Measurements from ENCODE around the gene CLDN11.

The CLDN11 gene

DNA sequence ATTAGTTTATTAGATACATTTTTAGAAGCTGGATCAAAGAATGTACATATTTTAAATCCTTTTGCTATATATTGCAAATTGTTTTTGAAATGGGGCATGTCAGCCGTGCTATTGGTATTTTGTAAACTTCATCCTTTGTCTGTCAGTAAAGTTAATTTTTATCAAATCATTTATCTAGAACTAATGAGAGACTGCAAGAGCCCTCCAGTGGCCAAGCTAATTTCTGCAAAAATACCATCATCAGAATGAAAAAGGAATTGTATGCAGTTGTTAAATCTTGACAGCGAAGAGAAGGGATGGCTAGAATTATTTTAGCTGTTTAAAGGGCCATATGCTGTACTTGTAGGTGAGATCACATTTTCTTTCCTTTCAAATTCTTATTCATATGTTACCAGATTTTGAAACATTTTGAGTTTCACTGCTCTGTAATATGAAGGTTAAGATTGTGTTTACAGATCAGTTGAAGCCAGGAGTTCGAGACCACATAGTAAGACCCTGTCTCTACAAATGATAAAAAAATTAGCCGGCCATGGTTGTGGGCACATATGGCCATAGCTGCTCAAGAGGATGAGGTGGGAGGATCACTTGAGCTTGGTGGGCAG lies 8.1 kb upstream of the CLDN11 start:
- no peaks in the 10 kb centered on the region for H3K36me3 ChIP-seq (ENCODE audit: control insufficient read depth, insufficient read depth, low read length)
- no peak overlapping the region for H3K27ac ChIP-seq
- no peaks in the 10 kb centered on the region for H3K4me1 ChIP-seq
- no peak overlapping the region for H3K4me2 ChIP-seq (ENCODE audit: low read length)
- no peaks in the 10 kb centered on the region for H3K9me3 ChIP-seq (ENCODE audit: control insufficient read depth, low read length)
- no peak overlapping the region for H2AFZ ChIP-seq
- no peak overlapping the region for H3K9ac ChIP-seq
- no peaks in the 10 kb centered on the region for H3K79me2 ChIP-seq
- no peak overlapping the region for H3K4me3 ChIP-seq (ENCODE audit: low read depth, low read length)
- TF ChIP-seq, protein P1, sequence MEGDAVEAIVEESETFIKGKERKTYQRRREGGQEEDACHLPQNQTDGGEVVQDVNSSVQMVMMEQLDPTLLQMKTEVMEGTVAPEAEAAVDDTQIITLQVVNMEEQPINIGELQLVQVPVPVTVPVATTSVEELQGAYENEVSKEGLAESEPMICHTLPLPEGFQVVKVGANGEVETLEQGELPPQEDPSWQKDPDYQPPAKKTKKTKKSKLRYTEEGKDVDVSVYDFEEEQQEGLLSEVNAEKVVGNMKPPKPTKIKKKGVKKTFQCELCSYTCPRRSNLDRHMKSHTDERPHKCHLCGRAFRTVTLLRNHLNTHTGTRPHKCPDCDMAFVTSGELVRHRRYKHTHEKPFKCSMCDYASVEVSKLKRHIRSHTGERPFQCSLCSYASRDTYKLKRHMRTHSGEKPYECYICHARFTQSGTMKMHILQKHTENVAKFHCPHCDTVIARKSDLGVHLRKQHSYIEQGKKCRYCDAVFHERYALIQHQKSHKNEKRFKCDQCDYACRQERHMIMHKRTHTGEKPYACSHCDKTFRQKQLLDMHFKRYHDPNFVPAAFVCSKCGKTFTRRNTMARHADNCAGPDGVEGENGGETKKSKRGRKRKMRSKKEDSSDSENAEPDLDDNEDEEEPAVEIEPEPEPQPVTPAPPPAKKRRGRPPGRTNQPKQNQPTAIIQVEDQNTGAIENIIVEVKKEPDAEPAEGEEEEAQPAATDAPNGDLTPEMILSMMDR (IDR thresholded peaks at IDR 0.05), result peak; percentile 29
- no peaks in the 10 kb centered on the region for H3K27me3 ChIP-seq (ENCODE audit: control insufficient read depth, insufficient read depth, low read length)

GRCh38 chr3:170413291-170413690 lies 5.4 kb upstream of the CLDN11 start:
- Histone ChIP-seq H2AFZ (no peak overlapping the region), H3K27me3 (ENCODE audit: control insufficient read depth, insufficient read depth, low read length) (no peaks in the 10 kb centered on the region), H3K9me3 (ENCODE audit: control insufficient read depth, low read length) (no peaks in the 10 kb centered on the region), H3K4me3 (ENCODE audit: low read depth, low read length) (no peak overlapping the region), H3K4me2 (ENCODE audit: low read length) (no peak overlapping the region), H3K79me2 (no peaks in the 10 kb centered on the region), H3K9ac (no peak overlapping the region), H3K4me1 (peaks cover 1% of the 10 kb centered on the region), H3K36me3 (ENCODE audit: control insufficient read depth, insufficient read depth, low read length) (no peaks in the 10 kb centered on the region), H3K27ac (no peak overlapping the region)
- TF ChIP-seq, protein P1 (IDR thresholded peaks at IDR 0.05), result no peak

- Histone ChIP-seq H3K4me3 (ENCODE audit: low read depth, low read length) (no peak overlapping the region), H3K79me2 (no peaks in the 10 kb centered on the region), H3K27me3 (ENCODE audit: control insufficient read depth, insufficient read depth, low read length) (no peaks in the 10 kb centered on the region), H3K36me3 (ENCODE audit: control insufficient read depth, insufficient read depth, low read length) (no peaks in the 10 kb centered on the region), H3K4me1 (peaks cover 3% of the 10 kb centered on the region), H2AFZ (no peak overlapping the region), H3K9me3 (ENCODE audit: control insufficient read depth, low read length) (no peaks in the 10 kb centered on the region), H3K9ac (no peak overlapping the region), H3K27ac (no peak overlapping the region), H3K4me2 (ENCODE audit: low read length) (no peak overlapping the region)
- TF ChIP-seq, protein P1 (IDR thresholded peaks at IDR 0.05), result peak; percentile 94
These were observed 4.4 kb upstream of the CLDN11 start for GRCh38 chr3:170414202-170414663.

GRCh38 chr3:170417090-170417489 lies 1.6 kb upstream of the CLDN11 start:
- Histone ChIP-seq H3K9ac (no peak overlapping the region), H3K4me2 (ENCODE audit: low read length) (no peak overlapping the region), H3K9me3 (ENCODE audit: control insufficient read depth, low read length) (no peaks in the 10 kb centered on the region), H3K4me1 (peaks cover 4% of the 10 kb centered on the region), H3K79me2 (no peaks in the 10 kb centered on the region), H3K36me3 (ENCODE audit: control insufficient read depth, insufficient read depth, low read length) (no peaks in the 10 kb centered on the region), H2AFZ (no peak overlapping the region), H3K27me3 (ENCODE audit: control insufficient read depth, insufficient read depth, low read length) (no peaks in the 10 kb centered on the region), H3K4me3 (ENCODE audit: low read depth, low read length) (no peak overlapping the region), H3K27ac (no peak overlapping the region)
- TF ChIP-seq, protein P1 (IDR thresholded peaks at IDR 0.05), result no peak

GRCh38 chr3:170419557-170420087 lies 954 bp downstream of the CLDN11 start:
- Histone ChIP-seq H2AFZ (peak overlapping the region; percentile 75), H3K79me2 (no peaks in the 10 kb centered on the region), H3K9me3 (ENCODE audit: control insufficient read depth, low read length) (no peaks in the 10 kb centered on the region), H3K9ac (no peak overlapping the region), H3K27me3 (ENCODE audit: control insufficient read depth, insufficient read depth, low read length) (no peaks in the 10 kb centered on the region), H3K36me3 (ENCODE audit: control insufficient read depth, insufficient read depth, low read length) (no peaks in the 10 kb centered on the region), H3K4me2 (ENCODE audit: low read length) (peak overlapping the region; percentile 73), H3K4me3 (ENCODE audit: low read depth, low read length) (peak overlapping the region; percentile 36), H3K4me1 (peaks cover 4% of the 10 kb centered on the region), H3K27ac (no peak overlapping the region)
- TF ChIP-seq, protein P1 (IDR thresholded peaks at IDR 0.05), result no peak

Data from parathyroid adenoma (tissue), 2 donors.